SK-N-SH treated with all-trans-retinoic acid at 6 μM for 48 hours (cell line): ENCODE data around the gene CYP4F12.
A peak's percentile ranks its signal among the peaks of the same experiment; 100 is the strongest.

Experiments
- ATAC-seq: fragments of 200-7000 bp; cut with Tn5 transposase; 3 replicates; pipeline ENCODE4 v1.9.1; 2020; ENCODE audit warnings: mild to moderate bottlenecking, moderate library complexity
- ARNTL ChIP-seq: fragments of 450-650 bp; formaldehyde crosslinking; IDR thresholded peaks from 2 replicates; pipeline ENCODE4 v1.5.0; 2020; ENCODE audit warnings: low read depth, mild to moderate bottlenecking, moderate library complexity, borderline replicate concordance
- BACH2 ChIP-seq: fragments of 250-450 bp; sonication (Bioruptor Pico); IDR thresholded peaks from 2 replicates; pipeline ENCODE4 v1.9.0; 2021; ENCODE audit warnings: mild to moderate bottlenecking, borderline replicate concordance
- CREB5 ChIP-seq: fragments of 250-450 bp; sonication (Bioruptor Pico); IDR thresholded peaks from 2 replicates; pipeline ENCODE4 v1.5.1; 2020; ENCODE audit warnings: low read depth, mild to moderate bottlenecking, moderate library complexity
- CSDC2 ChIP-seq: fragments of 250-450 bp; sonication (Bioruptor Pico); IDR thresholded peaks from 2 replicates; pipeline ENCODE4 v1.5.0; 2020; ENCODE audit warnings: mild to moderate bottlenecking, moderate library complexity
- CSRNP3 ChIP-seq: fragments of 250-450 bp; sonication (Bioruptor Pico); IDR thresholded peaks from 2 replicates; pipeline ENCODE4 v1.5.1; 2021; ENCODE audit warnings: mild to moderate bottlenecking, moderate library complexity
- ESRRG ChIP-seq: fragments of 250-450 bp; sonication (Bioruptor Pico); IDR thresholded peaks from 2 replicates; pipeline ENCODE4 v1.6.1; 2021; ENCODE audit warnings: mild to moderate bottlenecking
- GLIS3 ChIP-seq: fragments of 250-450 bp; sonication (Bioruptor Pico); IDR thresholded peaks from 2 replicates; pipeline ENCODE4 v1.5.0; 2020; ENCODE audit warnings: mild to moderate bottlenecking, moderate library complexity
- ISL1 ChIP-seq: fragments of 250-450 bp; sonication (Bioruptor Pico); IDR thresholded peaks from 2 replicates; pipeline ENCODE4 v2.1.2; 2022; ENCODE audit warnings: mild to moderate bottlenecking, moderate library complexity
- OSR1 ChIP-seq: fragments of 250-450 bp; sonication (Bioruptor Pico); IDR thresholded peaks from 2 replicates; pipeline ENCODE4 v1.8.0; 2022; ENCODE audit warnings: moderate library complexity, mild to moderate bottlenecking, inconsistent platforms
- PATZ1 ChIP-seq: fragments of 250-450 bp; sonication (Bioruptor Pico); IDR thresholded peaks from 2 replicates; pipeline ENCODE4 v1.8.0; 2020; ENCODE audit warnings: mild to moderate bottlenecking, moderate library complexity, borderline replicate concordance
- POU6F1 ChIP-seq: fragments of 250-450 bp; sonication (Bioruptor Pico); IDR thresholded peaks from 2 replicates; pipeline ENCODE4 v1.8.0; 2021; ENCODE audit warnings: low read depth, mild to moderate bottlenecking, moderate library complexity, borderline replicate concordance
- PPARA ChIP-seq: fragments of 250-450 bp; sonication (Bioruptor Pico); IDR thresholded peaks from 2 replicates; pipeline ENCODE4 v1.5.0; 2020; ENCODE audit warnings: mild to moderate bottlenecking, borderline replicate concordance
- RARB ChIP-seq: fragments of 250-450 bp; sonication (Bioruptor Pico); IDR thresholded peaks from 2 replicates; pipeline ENCODE4 v1.8.0; 2021; ENCODE audit warnings: mild to moderate bottlenecking, moderate library complexity
- SNAI2 ChIP-seq: fragments of 250-450 bp; sonication (Bioruptor Pico); IDR thresholded peaks from 2 replicates; pipeline ENCODE4 v1.5.0; 2020; ENCODE audit warnings: mild to moderate bottlenecking, moderate library complexity
- TCF4 ChIP-seq: fragments of 250-450 bp; sonication (Bioruptor Pico); IDR thresholded peaks from 2 replicates; pipeline ENCODE4 v1.8.0; 2021; ENCODE audit warnings: mild to moderate bottlenecking, moderate library complexity, borderline replicate concordance
- TOX ChIP-seq: fragments of 250-450 bp; sonication (Bioruptor Pico); IDR thresholded peaks from 2 replicates; pipeline ENCODE4 v1.8.0; 2021; ENCODE audit warnings: mild to moderate bottlenecking, moderate library complexity, borderline replicate concordance
- TSHZ2 ChIP-seq: fragments of 250-450 bp; sonication (Bioruptor Pico); IDR thresholded peaks from 2 replicates; pipeline ENCODE4 v1.5.0; 2020; ENCODE audit warnings: mild to moderate bottlenecking, moderate library complexity
- ZC3H10 ChIP-seq: fragments of 250-450 bp; sonication (Bioruptor Pico); IDR thresholded peaks from 2 replicates; pipeline ENCODE4 v1.5.1; 2021; ENCODE audit warnings: mild to moderate bottlenecking, moderate library complexity
- ZFP3 ChIP-seq: fragments of 250-450 bp; sonication (Bioruptor Pico); IDR thresholded peaks from 2 replicates; pipeline ENCODE4 v1.5.0; 2020; ENCODE audit warnings: mild to moderate bottlenecking, moderate library complexity
- ZFP30 ChIP-seq: fragments of 450-650 bp; formaldehyde crosslinking; IDR thresholded peaks from 2 replicates; pipeline ENCODE4 v1.5.0; 2022; ENCODE audit warnings: mild to moderate bottlenecking, moderate library complexity
- ZNF565 ChIP-seq: fragments of 450-650 bp; formaldehyde crosslinking; conservative IDR thresholded peaks from 2 replicates; pipeline ENCODE4 v1.5.0; 2020; ENCODE audit warnings: low read depth, mild to moderate bottlenecking, moderate library complexity
- ZNF70 ChIP-seq: fragments of 450-650 bp; formaldehyde crosslinking; IDR thresholded peaks from 2 replicates; pipeline ENCODE4 v1.5.0; 2020; ENCODE audit warnings: mild to moderate bottlenecking, moderate library complexity
- ZNF8 ChIP-seq: fragments of 450-650 bp; formaldehyde crosslinking; IDR thresholded peaks from 2 replicates; pipeline ENCODE4 v1.5.0; 2020; ENCODE audit warnings: mild to moderate bottlenecking, moderate library complexity

The CYP4F12 gene

GRCh38 chr19:15696654-15697194, 23.8 kb downstream of the CYP4F12 start:
- no peak for TF ChIP-seq ARNTL (CRISPR knock-in tag)
- no peak for TF ChIP-seq PPARA
- TF ChIP-seq ESRRG, result no peak
- no peak for TF ChIP-seq OSR1 (CRISPR knock-in tag)
- TF ChIP-seq ISL1, result no peak
- TF ChIP-seq PATZ1 (CRISPR knock-in tag), result no peak
- TF ChIP-seq ZFP30 (CRISPR knock-in tag), result no peak
- TF ChIP-seq TSHZ2 (CRISPR knock-in tag), result no peak
- TF ChIP-seq ZNF70 (CRISPR knock-in tag), result no peak
- TF ChIP-seq RARB (CRISPR knock-in tag), result no peak
- TF ChIP-seq ZNF565 (CRISPR knock-in tag), result no peak
- TF ChIP-seq TCF4 (CRISPR knock-in tag), result no peak
- no peak for TF ChIP-seq BACH2 (CRISPR knock-in tag)
- no peak for TF ChIP-seq CSRNP3
- TF ChIP-seq SNAI2 (CRISPR knock-in tag), result no peak
- TF ChIP-seq ZFP3 (CRISPR knock-in tag), result no peak
- TF ChIP-seq, all 23 proteins: peak for 0
- no peak for ATAC-seq

GRCh38 chr19:15701757-15702533, 29.1 kb downstream of the CYP4F12 start:
- TF ChIP-seq ISL1 (no peak), ZNF8 (CRISPR knock-in tag) (no peak), ZFP30 (CRISPR knock-in tag) (no peak), ZC3H10 (CRISPR knock-in tag) (no peak), CREB5 (CRISPR knock-in tag) (no peak), ARNTL (CRISPR knock-in tag) (no peak)
- peak; percentile 62 for ATAC-seq

- ATAC-seq, result peak; percentile 92
- TF ChIP-seq OSR1 (CRISPR knock-in tag), result no peak
- TF ChIP-seq ZNF70 (CRISPR knock-in tag), result no peak
- no peak for TF ChIP-seq ZC3H10 (CRISPR knock-in tag)
- no peak for TF ChIP-seq ZFP3 (CRISPR knock-in tag)
- TF ChIP-seq CSDC2, result no peak
- no peak for TF ChIP-seq TOX
- TF ChIP-seq POU6F1 (CRISPR knock-in tag), result no peak
- TF ChIP-seq ZNF565 (CRISPR knock-in tag), result no peak
- TF ChIP-seq PPARA, result no peak
- no peak for TF ChIP-seq RARB (CRISPR knock-in tag)
- TF ChIP-seq CREB5 (CRISPR knock-in tag), result no peak
- no peak for TF ChIP-seq ISL1
- TF ChIP-seq BACH2 (CRISPR knock-in tag), result no peak
- TF ChIP-seq CSRNP3, result no peak
- TF ChIP-seq GLIS3, result no peak
- TF ChIP-seq TCF4 (CRISPR knock-in tag), result no peak
- TF ChIP-seq ARNTL (CRISPR knock-in tag), result no peak
- TF ChIP-seq SNAI2 (CRISPR knock-in tag), result no peak
- no peak for TF ChIP-seq ESRRG
- TF ChIP-seq ZFP30 (CRISPR knock-in tag), result no peak
Measured at GRCh38 chr19:15702534-15702930, 29.6 kb downstream of the CYP4F12 start.
